Measurements from ENCODE around the gene MGAT4A.
A peak's percentile ranks its signal among the peaks of the same experiment; 100 is the strongest.

Gene MGAT4A

DNA sequence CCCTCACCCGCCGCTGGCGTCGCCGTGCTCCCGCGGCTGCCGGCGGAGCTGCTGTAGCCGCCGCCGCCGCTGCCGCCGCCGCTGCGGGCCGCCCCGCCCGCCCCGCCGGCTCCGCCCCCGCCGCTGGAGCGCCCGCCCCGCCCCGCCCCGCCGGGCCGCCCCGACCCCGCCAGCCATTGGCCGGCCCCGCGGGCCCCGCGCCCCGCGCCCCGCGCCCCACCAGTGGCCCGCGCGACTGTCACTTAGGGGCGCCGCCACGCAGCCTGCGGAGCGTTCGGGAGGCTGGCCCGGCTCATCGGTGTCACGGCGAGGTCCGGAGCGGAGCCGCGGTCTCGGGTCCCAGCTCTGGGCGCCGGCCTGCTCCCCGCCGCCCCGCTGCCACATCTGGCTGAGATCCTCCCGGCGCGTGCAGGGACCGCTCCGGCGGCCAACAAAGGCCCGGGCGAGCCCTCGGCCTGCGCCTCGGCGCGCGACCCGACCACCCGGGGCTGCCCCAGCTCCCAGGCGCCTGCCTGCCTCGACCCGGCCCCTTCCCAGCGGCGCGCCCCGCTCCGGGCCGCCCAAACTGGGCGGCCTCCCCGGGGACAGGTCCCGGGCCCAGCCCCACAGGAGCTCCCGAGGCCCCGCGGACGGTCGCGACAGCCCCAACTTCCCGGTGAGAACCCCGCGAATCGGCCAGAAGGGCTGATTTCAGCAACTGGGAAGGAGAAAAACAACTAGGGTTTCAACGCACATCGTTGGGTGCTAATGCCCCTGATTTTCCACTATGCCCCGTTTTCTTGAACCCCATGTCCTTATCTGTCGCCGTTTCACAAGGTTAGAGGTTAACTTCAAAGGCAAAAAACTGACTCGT, at the start of gene MGAT4A:
Gene MGAT4A, minus strand, starts transcription at position 92 of the 853 bp plus-strand sequence. CDS start 4,800 bp downstream, outside the sequence.
- DNase-seq (ENCODE audit: low read depth in 3 of 3) = peak; percentile 50 to 64 (median 54)

DNA sequence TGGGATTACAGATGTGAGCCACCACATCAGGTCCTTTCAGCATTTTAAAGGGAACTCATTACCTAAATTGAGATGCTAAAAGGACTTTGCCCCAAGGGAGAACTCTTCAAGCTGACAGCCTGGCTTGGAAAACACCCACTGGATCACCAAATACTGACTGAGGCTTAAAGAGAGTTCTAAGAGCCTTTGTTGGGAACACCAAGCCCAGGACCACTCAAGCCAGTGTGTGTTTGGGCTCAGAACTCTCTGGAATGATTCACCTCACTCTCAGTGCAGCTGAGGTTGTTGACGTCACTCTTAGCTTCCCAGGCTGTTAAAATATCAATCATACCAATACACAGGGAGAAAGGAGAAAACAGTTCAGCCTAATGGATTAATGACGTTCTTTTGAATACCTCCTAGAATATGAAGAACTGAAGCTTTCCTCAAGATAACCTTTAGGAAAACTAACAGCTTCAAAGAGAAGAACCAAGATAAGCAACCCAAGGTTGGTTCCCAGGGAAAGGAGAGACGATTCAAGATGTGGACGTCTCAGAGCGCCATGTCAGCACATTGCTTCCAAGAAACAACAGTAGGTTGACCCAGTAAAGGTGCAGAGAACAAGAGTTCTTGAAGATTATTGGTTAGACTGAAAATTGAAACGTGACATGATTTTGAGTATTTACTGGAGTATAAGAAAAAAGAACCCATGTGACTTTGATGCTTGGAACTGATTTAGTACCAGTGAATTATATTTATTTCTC, 48.0 kb upstream of the MGAT4A start:
- no peak for DNase-seq (ENCODE audit: low read depth in 3 of 3)

DNA sequence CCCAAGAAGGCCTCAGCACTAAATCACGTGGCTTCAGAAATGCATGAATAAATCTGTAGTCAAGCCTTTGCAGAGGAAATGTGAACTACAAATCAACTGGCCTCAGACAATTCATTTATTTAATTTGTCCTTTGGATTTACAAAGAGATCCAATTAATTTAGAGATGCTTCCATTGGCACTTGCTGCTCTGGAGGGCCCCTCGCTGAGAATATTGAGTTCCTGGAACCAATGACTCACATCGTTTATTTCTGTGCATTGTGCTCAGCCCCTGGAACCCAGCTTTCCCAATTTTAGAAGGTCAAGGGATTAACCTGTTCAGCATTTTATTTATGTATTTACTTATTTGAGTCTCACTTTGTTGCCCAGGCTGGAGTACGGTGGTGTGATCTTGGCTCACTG, 47.2 kb upstream of the MGAT4A start:
- no peak for DNase-seq (ENCODE audit: low read depth in 3 of 3)

DNA sequence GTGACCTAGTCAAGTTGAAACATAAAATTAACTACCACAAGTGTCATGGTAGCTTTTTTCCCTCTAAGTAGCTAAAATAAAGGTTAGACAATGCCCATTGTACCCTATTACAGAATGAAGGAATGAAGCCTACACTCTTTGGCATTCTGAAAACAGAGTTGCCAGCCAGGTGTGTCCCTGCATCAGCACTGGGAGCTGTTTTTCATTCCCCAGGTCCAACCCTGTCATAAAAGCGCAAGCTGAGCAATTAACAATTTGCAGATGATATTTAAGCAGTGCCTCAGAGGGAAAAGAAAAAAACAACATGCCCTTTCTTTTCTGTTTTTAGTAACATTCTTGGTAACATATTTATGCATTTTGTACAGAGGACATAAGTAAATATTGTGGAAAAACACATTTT, 46.8 kb upstream of the MGAT4A start:
- no peak for DNase-seq (ENCODE audit: low read depth in 3 of 3)

DNA sequence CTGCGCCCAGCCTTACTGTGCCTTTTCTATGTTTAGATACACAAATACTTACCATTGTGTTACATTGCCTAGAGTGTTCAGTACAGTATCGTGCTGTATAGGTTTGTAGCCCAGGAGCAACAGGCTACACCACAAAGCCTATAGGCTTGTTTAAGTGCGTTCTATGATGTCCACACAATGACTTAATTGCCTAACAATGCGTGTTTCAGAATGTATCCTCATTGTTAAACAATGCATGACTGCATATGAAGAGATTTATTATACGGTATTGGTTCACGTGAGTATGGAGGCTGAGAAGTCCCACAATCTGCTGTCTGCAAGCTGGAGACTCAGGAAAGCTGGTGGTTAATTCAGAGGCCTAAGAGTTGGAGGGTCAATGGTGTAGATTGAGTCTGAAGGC, 46.1 kb upstream of the MGAT4A start:
- DNase-seq (ENCODE audit: low read depth in 3 of 3) = no peak

DNA sequence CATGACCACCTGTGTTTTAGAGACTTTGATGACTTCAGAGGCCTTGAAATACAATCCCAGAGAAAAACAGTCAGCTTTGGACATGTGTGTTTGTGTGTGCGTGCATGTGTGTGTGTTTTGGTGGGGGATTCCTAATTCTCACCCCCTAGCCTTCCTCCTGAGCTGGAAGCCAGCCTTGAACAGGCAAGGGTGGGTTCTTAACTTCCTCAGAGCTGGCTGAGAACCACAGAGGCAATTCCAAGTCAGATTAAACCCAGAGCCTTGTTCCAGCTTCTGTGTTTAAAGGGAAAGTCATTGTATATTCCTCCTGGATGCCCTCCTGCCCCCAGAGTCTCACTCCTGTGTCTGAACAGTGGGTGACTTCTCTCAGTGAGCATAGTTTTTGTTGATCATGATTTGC, 45.2 kb upstream of the MGAT4A start:
- DNase-seq (ENCODE audit: low read depth in 3 of 3) = no peak

DNA sequence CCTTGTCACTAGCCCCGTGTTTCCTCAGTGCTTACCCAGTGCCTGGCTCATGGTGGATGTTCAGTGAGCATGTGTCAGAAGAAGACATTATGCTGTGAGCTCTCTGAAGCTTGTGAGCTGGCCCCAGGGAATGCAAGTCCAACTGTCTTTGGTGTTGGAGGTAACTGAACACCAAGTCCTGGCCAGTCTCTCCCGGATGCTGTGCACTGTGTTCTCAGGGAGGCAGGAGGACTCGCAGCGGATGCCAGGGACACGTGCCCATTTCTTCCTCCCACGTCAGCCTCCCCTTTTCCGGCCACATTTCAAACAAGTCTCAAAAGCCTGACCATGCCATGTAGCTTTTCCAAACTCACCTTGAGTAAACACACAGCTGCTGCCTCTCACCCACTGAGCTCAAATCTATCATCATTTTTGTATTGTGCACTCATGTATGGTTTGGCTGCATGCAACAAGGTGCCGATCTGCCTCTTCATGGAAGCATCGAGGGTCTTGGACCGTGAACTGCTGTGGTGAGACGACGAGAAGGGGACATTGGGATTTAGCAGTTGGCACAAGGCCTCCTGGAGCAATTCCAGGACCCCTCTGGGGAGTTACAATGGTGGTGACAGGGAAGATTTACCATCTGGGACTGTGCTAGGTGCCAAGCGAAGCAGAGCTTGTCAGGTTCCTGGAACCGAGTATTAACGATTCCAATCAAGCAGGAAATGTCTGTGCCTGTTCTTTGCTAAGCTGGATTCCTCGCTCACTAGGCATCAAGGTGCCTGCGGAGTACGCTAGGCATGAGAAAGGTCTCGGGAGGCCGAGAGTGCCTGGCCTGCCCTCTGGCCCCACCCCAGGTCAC, 44.4 kb upstream of the MGAT4A start:
- no peak for DNase-seq (ENCODE audit: low read depth in 3 of 3)

DNA sequence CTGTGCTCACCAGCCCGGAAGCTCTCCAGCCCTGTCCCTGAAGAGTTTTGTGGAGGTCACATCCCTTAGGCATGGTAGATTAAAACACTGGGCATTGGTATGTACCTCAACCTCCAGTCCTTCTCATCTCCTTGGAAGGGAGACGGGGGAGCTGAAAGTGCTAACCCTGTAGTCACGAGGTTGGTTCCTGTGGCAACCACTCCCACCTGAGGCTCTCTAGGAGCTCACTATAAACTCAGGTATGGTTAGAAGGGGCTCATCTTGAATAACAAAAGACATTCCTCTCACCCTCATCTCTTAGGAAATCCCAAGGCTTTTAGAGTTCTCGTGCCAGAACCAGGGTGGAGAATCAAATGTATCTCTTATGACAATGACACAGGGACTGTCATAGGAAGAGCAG, 43.0 kb upstream of the MGAT4A start:
- DNase-seq (ENCODE audit: low read depth in 3 of 3) = no peak

DNA sequence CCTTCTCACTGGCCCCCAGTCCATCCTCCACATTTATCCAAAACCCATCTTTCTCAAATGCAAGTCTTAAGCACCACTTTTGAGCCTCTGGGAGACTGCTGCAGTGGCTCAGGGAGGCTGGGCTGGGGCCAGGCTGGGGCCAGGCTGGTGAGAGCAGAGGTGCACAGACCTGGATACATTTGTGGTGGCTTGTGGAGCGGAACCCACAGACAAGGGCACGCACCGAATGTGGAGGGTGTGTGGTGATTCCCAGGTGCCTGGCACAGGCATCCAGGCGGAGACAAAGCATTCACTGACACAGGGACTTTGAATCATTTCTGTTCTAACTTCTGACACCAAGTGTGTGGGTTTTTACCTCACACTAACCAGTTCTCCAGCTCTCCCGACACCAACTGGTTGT, 42.2 kb upstream of the MGAT4A start:
- no peak for DNase-seq (ENCODE audit: low read depth in 3 of 3)

DNA sequence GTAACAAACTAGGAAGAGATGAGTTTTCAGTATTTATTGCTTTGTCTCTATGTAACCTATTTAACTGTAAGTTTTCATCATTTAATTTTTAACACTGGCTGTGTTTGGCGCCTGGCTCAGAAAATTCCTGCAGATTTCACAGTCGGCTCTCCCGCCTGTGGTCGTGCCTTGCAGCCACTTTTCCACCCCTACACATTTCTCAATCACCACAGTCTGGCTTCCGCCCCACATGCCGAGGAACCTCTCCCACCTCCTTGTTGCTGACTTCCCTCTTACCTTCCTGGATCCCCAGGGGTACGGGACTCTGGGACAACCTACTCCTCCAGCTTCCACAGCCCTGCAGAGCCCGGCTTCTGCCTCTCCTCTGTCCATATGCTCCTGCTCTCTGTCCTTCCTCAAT, 41.6 kb upstream of the MGAT4A start:
- DNase-seq (ENCODE audit: low read depth in 3 of 3) = no peak

DNA sequence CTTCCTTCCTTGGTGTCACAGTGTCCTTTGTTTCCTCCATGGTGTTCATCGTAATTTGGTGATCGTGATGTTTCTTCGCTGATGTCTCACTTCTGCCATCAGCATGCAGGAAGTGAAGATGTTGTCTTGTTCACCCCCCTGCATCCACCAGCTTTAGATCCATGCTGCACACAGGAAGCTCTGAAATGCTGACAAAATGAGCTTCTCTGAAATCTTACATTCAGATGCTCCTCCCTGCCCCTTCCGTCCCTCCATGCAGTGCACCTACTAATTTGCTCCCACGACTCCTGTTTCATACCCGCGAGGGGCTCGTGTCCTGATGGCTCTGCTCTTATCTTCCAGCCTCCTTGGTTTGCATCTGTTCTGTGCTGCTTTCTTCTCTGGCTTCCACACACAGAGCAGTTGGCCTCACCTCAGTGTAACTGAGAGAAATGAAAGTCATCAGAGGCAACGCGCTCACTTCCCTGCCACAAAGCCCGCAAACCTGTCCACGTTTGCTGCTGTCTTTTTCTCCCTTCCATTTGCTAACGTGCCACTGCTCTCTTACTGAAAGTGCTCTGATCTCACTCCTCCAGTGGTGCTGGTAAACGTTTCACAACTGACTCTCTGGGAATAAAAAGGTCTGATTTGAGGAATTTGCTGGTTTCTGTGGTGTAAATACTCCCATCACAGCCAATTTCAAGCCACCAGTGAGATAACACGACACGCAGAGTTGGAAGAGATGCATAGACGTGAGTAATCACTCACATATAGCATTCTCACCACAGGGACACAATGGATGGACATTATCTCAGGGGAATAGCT, 41.0 kb upstream of the MGAT4A start:
- DNase-seq (ENCODE audit: low read depth in 3 of 3) = peak in 1 of 3 experiments; percentile 37

DNA sequence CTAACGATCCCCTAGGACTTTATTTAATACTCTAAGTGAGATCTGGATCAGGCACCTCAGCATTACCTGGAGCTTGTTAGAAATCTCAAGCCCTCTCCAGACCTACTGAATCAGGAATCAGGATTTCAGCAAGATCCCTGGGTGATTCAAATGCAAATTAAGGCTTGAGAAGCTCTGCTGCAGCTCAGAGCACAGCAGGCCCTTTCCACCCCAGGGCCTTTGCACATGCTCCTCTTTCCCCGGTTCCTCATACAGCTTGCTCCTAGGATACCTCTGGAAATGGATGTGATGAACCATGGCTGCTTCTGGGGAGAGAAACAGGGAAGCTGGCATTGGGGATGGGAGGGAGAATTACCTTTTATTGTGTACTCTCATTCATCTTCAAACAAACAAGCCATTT, 40.3 kb upstream of the MGAT4A start:
- DNase-seq (ENCODE audit: low read depth in 3 of 3) = no peak

DNA sequence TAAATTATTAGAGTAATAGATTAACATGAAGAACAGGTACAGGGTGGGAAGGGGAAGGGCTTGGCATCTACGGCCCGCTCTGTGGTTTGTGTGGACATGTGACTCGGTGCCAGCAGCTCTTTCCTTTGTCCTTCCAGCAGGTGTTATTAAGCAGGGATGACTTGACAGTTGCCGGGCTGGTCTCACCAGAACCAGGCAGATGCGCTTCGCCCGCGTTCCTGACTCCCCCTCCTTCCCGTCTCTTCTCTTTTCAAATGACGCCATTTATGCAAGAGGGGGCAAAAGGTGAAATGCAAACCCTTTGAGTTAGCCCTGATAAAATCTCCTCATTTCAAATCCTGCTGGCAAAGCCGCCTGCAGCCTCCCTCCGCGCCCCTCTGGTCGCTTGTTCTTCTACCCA, 38.9 kb upstream of the MGAT4A start:
- DNase-seq (ENCODE audit: low read depth in 3 of 3) = peak in 1 of 3 experiments; percentile 11

DNA sequence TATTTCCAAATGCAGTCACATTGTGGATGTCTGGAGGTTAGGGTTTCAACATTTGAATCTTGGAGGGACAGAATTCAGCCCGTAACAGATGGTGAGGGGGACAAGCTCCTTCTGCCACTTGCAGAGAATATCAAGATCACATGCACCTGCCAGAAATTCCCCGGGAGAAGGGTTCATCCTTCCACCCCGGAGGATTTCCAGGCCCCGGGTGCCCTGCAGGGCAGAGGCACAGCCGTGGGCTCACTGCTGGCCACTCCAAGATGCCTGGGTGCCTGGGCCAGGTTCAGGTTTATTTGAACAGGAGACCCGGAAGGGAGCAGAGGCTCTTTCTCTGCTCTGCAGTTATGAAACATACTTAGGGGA, 38.2 kb upstream of the MGAT4A start:
- DNase-seq (ENCODE audit: low read depth in 3 of 3) = no peak

DNA sequence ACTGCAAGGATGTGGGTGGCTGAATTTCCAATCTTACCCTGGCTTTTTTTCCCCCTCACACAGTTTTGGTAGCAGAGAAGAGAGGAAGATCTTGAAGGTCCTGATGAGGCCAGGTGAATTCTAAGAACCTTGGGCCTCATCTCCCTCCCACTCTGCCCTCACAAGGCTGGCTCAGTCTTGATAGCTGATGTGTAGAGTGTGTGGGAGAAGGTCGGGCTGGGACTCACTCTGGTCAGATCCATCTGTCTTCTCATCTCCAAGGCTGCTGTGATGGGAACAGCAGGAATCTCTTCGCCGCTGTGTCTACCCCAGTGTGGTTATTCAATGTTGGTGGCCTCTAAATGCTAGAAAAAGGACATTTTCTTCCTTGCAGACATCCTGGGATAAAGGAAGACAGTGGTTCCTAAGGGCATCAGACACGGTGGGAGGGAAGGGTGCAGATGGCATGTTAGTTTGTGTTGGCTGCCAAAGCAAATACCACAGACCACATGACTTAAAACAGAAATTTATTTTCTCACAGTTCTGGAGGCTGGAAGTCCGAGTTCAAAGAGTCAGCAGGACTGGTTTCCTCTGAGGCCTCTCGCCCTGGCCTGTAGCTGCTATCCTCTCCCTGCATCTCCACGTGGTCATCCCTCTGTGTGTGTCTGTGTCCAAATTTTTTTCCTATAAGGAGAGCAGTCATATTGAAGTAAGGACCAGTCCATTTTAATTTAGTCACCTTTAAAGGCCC, 37.6 kb upstream of the MGAT4A start:
- peak in 1 of 3 experiments; percentile 13 for DNase-seq (ENCODE audit: low read depth in 3 of 3)

DNA sequence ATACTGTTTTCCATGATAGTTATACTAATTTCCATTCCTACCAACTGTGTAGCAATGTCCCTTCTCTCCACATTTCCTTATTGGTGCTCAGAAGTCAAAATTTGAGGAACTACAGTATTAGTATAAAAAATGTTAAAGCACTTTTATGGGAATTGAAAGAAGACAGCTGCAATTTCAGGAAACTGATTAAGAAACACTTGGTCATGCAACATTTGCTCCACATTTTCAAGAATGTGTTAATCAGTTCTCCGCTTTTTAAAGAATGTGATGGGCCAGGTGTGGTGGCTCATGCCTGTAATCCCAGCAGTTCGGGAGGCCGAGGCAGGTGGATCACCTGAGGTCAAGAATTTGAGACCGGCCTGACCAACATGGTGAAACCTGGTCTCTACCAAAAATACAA, 33.6 kb upstream of the MGAT4A start:
- DNase-seq (ENCODE audit: low read depth in 3 of 3) = no peak

DNA sequence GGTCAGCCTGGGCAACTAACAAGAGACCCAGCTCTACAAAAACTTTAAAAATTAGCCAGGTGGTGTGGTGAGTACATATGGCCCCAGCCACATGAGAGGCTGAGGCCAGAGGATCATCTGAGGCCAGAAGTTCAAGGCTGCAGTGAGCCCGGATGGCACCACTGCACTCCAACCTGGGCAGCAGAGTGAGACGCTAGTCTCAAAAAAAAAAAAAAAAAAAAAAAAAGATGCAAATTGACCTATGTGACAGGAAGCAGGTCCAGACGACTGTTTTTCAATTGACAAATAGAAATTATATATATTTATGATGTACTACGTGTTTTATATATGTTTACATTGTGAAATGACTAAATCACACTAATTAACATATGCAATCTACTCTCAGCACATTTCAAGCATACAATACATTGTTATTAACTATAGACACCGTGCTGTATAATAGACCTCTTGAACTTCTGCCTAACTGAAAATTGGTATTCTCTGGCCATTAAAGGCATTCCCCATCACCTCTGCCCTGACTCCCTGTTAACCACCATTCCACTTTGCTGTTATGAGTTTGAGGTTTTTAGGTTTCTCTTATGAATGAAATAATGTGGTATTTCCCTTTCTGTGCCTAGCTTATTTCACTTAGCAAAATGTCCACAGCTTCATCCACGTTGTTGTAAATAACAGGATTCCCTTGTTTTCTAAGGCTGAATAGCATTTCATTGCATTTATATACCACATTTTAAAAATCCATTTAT, 32.4 kb upstream of the MGAT4A start:
- no peak for DNase-seq (ENCODE audit: low read depth in 3 of 3)

DNA sequence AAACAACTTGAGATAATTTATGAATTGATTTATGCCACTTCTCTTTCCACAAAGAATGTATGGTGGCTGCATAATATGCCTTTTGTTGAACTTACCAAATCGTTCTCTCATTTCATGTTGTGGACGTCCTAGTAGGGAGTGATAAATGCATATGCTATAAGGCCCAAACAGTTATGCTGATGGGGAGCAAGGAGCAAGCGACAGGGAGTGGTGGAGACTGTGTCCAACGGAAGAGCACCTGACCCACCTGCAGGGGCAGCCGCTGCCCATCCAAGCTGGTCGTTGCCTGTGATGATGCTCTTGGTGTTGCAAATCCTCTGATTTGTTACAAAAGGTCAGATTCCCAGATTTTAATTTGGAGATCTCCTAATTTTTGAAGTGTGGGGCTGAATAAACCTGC, 31.0 kb upstream of the MGAT4A start:
- no peak for DNase-seq (ENCODE audit: low read depth in 3 of 3)

DNA sequence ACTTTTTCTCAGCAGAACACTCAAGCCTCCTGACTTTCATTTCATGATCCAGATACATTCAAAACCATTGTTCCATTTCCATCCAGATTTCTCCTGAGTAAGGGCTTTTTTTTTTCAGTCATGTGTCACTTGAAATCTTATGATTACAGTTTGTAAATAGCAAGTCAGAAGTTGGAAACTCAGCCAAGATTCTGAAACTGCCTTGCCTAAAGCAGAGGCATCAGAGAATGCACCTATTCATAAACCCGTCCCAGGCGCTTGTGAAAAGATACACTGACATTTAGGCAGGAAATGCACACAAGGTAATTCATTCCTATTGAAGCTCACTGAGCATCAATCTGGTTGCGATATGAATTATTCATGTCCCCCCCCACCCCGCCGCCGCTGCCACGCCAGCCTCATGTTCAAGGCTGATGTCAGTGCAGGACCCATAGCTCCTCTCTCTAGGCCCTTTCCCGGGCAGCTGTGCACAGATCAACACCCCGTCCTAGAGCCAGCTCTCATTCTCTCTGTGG, 30.4 kb upstream of the MGAT4A start:
- peak; percentile 42 to 64 (median 53) for DNase-seq (ENCODE audit: low read depth in 3 of 3)
